Left ventricle myocardium inferior (tissue), 1 donor: ENCODE measurements around the gene FBXW10B. TPM values are rescaled to one million over a fixed set of nuclear protein-coding genes. Genes with fewer than 3 reads are reported as not detected.
"Not testable (repeated sequence)": the region's sequence is repeated elsewhere in the genome, so short reads cannot be mapped to it uniquely, and the experiment has no call there.

ENCODE experiments used
- DNase-seq: peaks from one replicate; pipeline ENCODE4 v3.0.0-alpha.2; 2020
- H3K27ac ChIP-seq: fragments of 200-600 bp; replicated peaks from 2 replicates; pipeline ENCODE4 v1.8.0; 2021
- H3K27me3 ChIP-seq: fragments of 200-600 bp; 2 replicates; pipeline ENCODE4 v1.8.0; 2021; ENCODE audit warnings: low read depth
- H3K36me3 ChIP-seq: fragments of 200-600 bp; 2 replicates; pipeline ENCODE4 v1.8.0; 2021
- H3K4me1 ChIP-seq: fragments of 200-600 bp; 2 replicates; pipeline ENCODE4 v1.8.0; 2021
- H3K4me3 ChIP-seq: fragments of 200-600 bp; 2 replicates; pipeline ENCODE4 v1.8.0; 2021; ENCODE audit warnings: mild to moderate bottlenecking, moderate library complexity
- H3K9me3 ChIP-seq: fragments of 200-600 bp; replicated peaks from 2 replicates; pipeline ENCODE4 v1.8.0; 2021
- CTCF ChIP-seq: fragments of 200-600 bp; IDR thresholded peaks from 2 replicates; pipeline ENCODE4 v1.8.0; 2021; ENCODE audit warnings: antibody characterized with exemption, mild to moderate bottlenecking, borderline replicate concordance
- intact Hi-C: fragments of 100-400 bp; cut with micrococcal nuclease; formaldehyde crosslinking; loops from one replicate; pipeline ENCODE4 v1.11.0; 2022
- total RNA-seq: library from RNA; stranded (reverse); fragmentation: NEBNext Ultra II Directional; extraction: Animal tissue kit (Norgen Biotek cat#: 25700); gene quantifications from one replicate; pipeline ENCODE4 v1.2.1, GENCODE V29; 2021
- donor health status: DM: no; HTN: yes; CAD: no; lungs with severe emphysema.

Gene FBXW10B
- total RNA-seq, 1 donor from 2014 or later: 1.0 TPM

GRCh38 chr17:15659236-15659635 lies 39.7 kb upstream of the FBXW10B start:
- H3K36me3 ChIP-seq: no peaks in the 10 kb centered on the region
- H3K27me3 ChIP-seq: no peaks in the 10 kb centered on the region
- H3K27ac ChIP-seq: peak overlapping the region; percentile 88
- no peak for TF ChIP-seq CTCF
- intact Hi-C loops: no loop called here
- no peak for DNase-seq
- H3K4me1 ChIP-seq: peaks cover 29% of the 10 kb centered on the region
- no peaks in the 10 kb centered on the region for H3K9me3 ChIP-seq
- no peak overlapping the region for H3K4me3 ChIP-seq

GRCh38 chr17:15658296-15658695 lies 38.8 kb upstream of the FBXW10B start:
- H3K36me3 ChIP-seq: no peaks in the 10 kb centered on the region
- DNase-seq: no peak
- peak overlapping the region; percentile 88 for H3K27ac ChIP-seq
- H3K4me1 ChIP-seq: peaks cover 26% of the 10 kb centered on the region
- H3K4me3 ChIP-seq: no peak overlapping the region
- no peaks in the 10 kb centered on the region for H3K9me3 ChIP-seq
- TF ChIP-seq CTCF: no peak
- H3K27me3 ChIP-seq: no peaks in the 10 kb centered on the region
- intact Hi-C loops: no loop called here

- peak overlapping the region; percentile 88 for H3K27ac ChIP-seq
Observed at GRCh38 chr17:15657868-15658267, 38.4 kb upstream of the FBXW10B start.

DNA sequence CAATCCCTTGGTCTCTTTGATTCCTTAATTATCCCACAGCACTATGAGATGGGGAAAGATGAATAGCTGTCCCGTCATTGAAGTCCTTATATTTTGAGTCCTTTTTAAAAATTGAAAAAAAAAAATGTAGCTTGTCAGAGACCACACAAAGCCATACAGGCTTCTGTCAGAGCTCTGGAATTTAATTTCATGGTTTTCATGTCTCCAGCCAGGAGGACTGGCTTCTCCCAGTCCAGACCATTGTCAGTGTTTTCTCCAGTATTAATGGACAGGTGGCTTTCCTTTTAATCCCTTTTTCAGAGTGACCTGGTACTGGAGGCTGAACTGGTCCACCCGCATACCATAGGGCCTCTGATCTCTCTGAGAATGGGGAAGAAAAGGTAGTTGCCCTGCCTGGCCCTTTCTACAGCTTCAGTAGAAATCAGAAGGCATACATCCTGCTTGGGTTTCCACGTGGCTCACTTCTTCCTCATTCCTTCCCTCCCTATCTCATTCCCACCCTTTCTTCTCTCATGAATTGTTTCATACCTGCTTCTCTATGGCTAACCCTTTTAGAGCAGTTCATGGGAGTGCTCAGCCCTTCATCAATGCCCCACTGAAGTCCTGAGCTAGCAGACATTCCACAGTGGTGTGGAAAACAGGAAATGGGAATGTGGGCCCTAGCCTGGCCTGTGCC lies 35.5 kb upstream of the FBXW10B start:
- peaks cover 37% of the 10 kb centered on the region for H3K4me1 ChIP-seq
- H3K27me3 ChIP-seq: no peaks in the 10 kb centered on the region
- TF ChIP-seq CTCF: no peak
- no peaks in the 10 kb centered on the region for H3K9me3 ChIP-seq
- no peak overlapping the region for H3K4me3 ChIP-seq
- intact Hi-C loops: no loop called here
- H3K36me3 ChIP-seq: no peaks in the 10 kb centered on the region
- no peak overlapping the region for H3K27ac ChIP-seq
- DNase-seq: no peak

More at GRCh38 chr17:15657868-15658267, 38.4 kb upstream of the FBXW10B start:
- no peak for TF ChIP-seq CTCF
- intact Hi-C loops: no loop called here
- Histone ChIP-seq H3K27me3 (no peaks in the 10 kb centered on the region), H3K4me3 (no peak overlapping the region), H3K9me3 (no peaks in the 10 kb centered on the region), H3K4me1 (peaks cover 21% of the 10 kb centered on the region), H3K36me3 (no peaks in the 10 kb centered on the region)
- no peak for DNase-seq

DNA sequence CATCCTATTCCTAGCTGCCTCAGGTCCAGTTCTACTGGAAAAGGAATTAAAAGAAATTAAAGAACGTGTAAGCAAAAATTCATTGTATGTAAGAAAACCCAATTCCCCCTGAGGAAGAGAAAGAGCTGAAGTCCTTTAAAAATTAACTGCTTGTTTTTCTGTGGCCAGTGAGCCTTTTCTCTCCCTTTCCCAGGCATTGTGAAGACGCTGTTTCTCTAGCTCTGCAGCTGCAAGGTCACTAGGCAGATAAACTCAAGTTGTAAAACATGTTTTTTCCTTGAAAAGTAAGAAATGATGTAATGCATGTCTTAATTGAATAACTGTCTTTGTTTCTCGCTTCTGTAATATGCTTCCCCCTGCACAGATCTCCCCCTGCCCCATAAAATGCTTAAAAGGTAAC lies 34.9 kb upstream of the FBXW10B start:
- H3K36me3 ChIP-seq, intact Hi-C loops, H3K27me3 ChIP-seq, H3K4me3 ChIP-seq, DNase-seq, H3K27ac ChIP-seq, H3K9me3 ChIP-seq: not testable (repeated sequence)
- peaks cover 37% of the 10 kb centered on the region for H3K4me1 ChIP-seq

- no peak overlapping the region for H3K27ac ChIP-seq
- no peaks in the 10 kb centered on the region for H3K27me3 ChIP-seq
- H3K36me3 ChIP-seq: no peaks in the 10 kb centered on the region
- peaks cover 44% of the 10 kb centered on the region for H3K4me1 ChIP-seq
- H3K9me3 ChIP-seq: no peaks in the 10 kb centered on the region
- intact Hi-C loops: no loop called here
- no peak for TF ChIP-seq CTCF
- H3K4me3 ChIP-seq: no peak overlapping the region
- DNase-seq: no peak
Observed at GRCh38 chr17:15652960-15653359, 33.5 kb upstream of the FBXW10B start.
